ENCODE data around the gene VTN.

VTN gene

DNA sequence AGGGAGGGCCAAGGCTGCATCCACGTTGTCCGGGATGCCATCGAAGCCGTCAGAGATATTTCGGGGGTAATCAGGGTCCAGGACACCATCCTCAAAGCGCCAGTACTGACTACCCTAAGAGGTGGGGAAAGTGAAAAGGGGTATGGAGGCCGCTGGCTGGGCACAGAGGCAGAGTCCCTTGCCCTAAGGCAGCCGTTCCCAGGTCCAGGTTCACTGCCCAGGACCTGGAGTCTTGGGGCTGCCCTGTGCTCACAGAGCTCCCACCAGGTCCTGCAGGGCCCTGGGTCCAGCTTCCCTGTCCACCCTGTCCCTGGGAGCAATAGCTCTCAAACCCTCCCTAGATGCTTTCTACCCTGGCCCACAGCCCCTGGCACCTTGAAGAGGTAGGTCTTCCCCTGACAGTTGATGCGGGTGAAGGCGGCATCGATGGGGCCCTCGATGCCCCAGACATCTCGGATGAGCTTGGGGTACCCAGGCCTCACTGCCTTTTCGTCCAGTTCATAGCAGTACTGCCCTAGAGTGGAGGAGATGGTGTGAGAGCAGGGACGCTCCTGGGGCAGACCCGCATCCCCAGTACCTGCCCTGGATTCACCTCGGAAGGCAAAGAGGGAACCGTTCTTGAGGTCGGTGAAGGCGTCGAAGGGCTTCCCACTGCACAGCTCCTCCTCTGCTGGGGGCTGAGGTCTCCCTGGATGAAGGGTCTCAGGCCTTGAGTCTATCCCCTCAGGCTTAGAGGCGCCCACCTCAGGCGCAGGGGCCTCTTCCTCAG, 1.0 kb downstream of the VTN start:
- FAIRE-seq (no peak), DNase-seq (ENCODE audit: insufficient read length, low spot score) (no peak)
- TF ChIP-seq, protein P1, sequence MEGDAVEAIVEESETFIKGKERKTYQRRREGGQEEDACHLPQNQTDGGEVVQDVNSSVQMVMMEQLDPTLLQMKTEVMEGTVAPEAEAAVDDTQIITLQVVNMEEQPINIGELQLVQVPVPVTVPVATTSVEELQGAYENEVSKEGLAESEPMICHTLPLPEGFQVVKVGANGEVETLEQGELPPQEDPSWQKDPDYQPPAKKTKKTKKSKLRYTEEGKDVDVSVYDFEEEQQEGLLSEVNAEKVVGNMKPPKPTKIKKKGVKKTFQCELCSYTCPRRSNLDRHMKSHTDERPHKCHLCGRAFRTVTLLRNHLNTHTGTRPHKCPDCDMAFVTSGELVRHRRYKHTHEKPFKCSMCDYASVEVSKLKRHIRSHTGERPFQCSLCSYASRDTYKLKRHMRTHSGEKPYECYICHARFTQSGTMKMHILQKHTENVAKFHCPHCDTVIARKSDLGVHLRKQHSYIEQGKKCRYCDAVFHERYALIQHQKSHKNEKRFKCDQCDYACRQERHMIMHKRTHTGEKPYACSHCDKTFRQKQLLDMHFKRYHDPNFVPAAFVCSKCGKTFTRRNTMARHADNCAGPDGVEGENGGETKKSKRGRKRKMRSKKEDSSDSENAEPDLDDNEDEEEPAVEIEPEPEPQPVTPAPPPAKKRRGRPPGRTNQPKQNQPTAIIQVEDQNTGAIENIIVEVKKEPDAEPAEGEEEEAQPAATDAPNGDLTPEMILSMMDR (IDR thresholded peaks at IDR 0.05; ENCODE audit: insufficient read depth, missing control alignments): no peak

DNA sequence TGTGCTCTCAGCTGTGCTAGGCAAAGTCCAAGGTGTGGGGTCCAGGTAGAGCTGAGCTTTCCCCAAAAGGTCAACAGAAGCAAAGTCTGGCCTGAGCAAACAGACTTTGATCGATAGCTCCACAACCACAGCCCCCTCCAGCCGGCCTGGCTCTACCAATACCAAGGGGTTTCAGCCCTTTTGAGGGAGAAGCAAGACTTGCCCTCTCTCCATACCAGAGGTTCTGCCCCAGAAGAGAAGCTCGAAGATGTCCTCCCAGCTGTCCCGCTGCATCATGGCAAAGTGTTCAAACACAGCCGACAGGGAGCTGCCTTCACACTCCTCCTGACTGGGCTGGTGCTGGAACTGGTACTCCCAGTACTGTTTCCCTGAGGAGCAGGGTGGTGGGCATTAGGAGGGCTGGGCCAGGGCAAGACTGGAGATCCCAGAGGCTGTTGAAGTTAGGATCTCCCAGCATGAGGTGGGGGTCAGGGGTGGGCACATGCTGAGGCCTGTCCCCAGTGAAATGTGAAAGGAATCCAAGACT, 1.7 kb downstream of the VTN start:
- FAIRE-seq (no peak), DNase-seq (ENCODE audit: insufficient read length, low spot score) (no peak)
- TF ChIP-seq, protein P1 (IDR thresholded peaks at IDR 0.05; ENCODE audit: insufficient read depth, missing control alignments): no peak

DNA sequence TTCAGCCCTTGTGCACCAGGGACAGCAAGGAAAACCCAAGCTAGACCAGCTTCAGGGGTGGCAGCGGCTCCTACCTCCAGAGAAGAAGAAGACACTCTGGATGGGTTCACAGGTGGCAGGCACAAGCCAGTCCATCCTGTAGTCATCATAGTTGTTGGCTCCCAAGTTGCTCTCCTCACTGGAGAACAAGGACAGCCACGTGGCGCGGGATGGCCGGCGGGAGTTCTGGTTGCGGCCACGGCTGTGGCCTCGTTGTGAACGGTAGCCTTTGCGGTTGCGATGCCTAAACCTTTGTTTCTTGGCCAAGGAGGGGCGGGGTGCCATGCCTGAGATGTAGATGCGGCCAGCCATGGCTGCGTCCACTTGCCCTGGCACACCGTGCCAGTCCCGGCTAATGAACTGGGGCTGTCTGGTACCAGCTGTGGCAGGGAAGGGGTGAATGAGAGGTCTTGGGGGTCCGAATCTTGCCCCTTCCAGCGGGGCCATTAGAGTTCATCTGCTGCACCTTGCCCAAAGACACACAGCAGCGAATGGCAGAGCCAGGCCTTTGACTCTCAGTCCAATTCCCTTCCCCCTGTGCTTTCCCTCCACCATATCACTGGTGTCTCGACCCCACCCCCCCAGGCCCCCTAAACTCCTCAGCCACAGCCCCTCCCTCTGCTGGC, 2.3 kb downstream of the VTN start:
- DNase-seq (ENCODE audit: insufficient read length, low spot score): no peak
- TF ChIP-seq, protein P1 (IDR thresholded peaks at IDR 0.05; ENCODE audit: insufficient read depth, missing control alignments): no peak
- no peak for FAIRE-seq

DNA sequence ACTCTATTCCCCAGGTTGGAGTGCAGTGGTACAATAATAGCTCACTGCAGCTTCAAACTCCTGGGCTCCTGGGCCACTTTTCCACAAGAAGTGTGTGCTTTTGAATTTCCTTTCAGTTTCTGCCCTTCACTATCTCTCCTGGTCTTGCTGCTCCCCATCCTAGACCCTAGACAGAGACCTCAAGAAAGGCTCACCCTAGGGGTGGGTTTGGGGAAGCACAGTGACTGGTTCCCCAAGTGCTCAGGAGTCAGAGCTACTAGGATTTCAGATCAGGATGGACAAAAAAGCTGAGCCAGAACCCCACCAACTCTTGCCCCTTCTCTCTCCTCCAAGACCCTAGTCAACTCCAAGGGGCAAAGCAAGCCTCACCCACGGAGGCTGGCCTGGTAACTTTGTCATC, 3.5 kb downstream of the VTN start:
- TF ChIP-seq, protein P1 (IDR thresholded peaks at IDR 0.05; ENCODE audit: insufficient read depth, missing control alignments): no peak
- no peak for FAIRE-seq
- no peak for DNase-seq (ENCODE audit: insufficient read length, low spot score)

DNA sequence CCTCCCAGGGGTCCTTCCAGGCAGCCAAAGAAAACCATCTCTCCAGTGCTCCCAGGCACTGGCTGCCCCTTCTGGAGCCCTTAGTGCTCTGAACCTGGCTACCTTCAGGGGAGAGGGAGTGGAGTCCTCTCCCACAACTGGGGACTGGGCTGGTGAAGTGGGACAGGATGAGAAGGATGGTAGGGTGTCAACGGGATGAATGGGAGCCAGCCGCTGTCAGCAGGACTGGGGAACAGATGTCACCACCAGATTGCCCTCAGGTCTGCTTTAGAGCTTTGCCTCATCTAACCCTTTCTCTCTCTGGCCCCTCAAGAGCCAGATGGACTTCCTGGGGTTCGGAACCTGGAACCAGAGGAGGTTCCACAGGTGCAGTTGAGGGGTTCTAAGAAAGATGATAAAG, 4.6 kb downstream of the VTN start:
- TF ChIP-seq, protein P1 (IDR thresholded peaks at IDR 0.05; ENCODE audit: insufficient read depth, missing control alignments): no peak
- FAIRE-seq (no peak), DNase-seq (ENCODE audit: insufficient read length, low spot score) (no peak)

DNA sequence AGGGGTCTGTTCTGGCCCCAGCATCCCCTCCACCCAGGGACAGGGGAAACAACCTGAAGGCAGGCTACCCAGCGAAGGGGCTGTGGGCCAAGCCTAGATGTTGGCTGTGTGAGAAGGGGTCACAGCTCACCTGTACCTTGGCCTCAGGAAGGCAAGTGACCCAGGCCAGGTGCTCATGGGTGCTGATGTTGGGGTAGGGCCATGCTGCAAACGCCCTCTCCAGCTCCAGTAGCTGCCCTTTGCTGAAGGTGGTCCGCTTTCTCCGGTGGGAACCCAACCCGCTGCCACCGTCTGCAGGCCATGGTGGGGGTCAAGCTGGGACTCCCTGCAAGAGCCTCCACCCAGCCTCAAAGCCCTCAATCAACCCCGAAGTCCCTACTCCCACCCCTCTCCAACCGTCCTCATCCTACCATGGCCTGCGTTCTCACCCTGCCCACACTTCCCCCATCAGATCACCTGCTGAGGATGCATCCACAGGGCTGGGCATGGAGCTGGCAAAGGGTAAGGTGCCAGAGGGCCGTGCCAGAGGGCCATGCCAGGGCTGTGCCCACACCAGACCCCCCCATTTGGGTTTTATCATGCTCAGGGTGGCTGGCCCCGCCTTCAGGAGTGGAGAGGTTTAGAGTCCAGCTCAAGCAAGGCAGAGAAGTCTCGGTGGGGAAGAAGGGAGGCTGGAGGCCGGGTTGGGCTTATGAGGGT, 5.3 kb downstream of the VTN start, which contains the start of gene SEBOX:
TSS of gene SEBOX (minus strand) at position 535 of the 699 bp plus-strand sequence. CDS start at position 487, 48 bp downstream.
- TF ChIP-seq, protein P1 (IDR thresholded peaks at IDR 0.05; ENCODE audit: insufficient read depth, missing control alignments): no peak
- no peak for FAIRE-seq
- DNase-seq (ENCODE audit: insufficient read length, low spot score): no peak
